ENCODE results near the gene WDR82.

- TF ChIP-seq USF2 (IDR thresholded peaks at IDR 0.05; ENCODE audit: low read depth, low read length) (no peak), RFX5 (IDR thresholded peaks at IDR 0.05; ENCODE audit: low read depth, low read length) (no peak), CTCF (conservative IDR thresholded peaks at IDR 0.05; ENCODE audit: low read depth, low read length) (no peak)
Observed at GRCh38 chr3:52295671-52296208, 17.3 kb upstream of the WDR82 start.

Measured in IMR-90 (cell line).